VCaP (cell line): Measurements from ENCODE around the gene RPL3.
"Not testable (repeated sequence)": the region's sequence is repeated elsewhere in the genome, so short reads cannot be mapped to it uniquely, and the experiment has no call there.

Experiments used
- H3K27ac ChIP-seq: fragments of 450-650 bp; 2 replicates; pipeline ENCODE4 v1.5.1; 2017
- TF ChIP-seq, protein P1 (sequence below): fragments of 450-650 bp; conservative IDR thresholded peaks from 2 replicates; pipeline ENCODE4 v1.5.1; 2017; ENCODE audit warnings: mild to moderate bottlenecking, moderate library complexity

Gene RPL3

GRCh38 chr22:39356464-39356863 lies 37.0 kb upstream of the RPL3 start:
- TF ChIP-seq, protein P1, sequence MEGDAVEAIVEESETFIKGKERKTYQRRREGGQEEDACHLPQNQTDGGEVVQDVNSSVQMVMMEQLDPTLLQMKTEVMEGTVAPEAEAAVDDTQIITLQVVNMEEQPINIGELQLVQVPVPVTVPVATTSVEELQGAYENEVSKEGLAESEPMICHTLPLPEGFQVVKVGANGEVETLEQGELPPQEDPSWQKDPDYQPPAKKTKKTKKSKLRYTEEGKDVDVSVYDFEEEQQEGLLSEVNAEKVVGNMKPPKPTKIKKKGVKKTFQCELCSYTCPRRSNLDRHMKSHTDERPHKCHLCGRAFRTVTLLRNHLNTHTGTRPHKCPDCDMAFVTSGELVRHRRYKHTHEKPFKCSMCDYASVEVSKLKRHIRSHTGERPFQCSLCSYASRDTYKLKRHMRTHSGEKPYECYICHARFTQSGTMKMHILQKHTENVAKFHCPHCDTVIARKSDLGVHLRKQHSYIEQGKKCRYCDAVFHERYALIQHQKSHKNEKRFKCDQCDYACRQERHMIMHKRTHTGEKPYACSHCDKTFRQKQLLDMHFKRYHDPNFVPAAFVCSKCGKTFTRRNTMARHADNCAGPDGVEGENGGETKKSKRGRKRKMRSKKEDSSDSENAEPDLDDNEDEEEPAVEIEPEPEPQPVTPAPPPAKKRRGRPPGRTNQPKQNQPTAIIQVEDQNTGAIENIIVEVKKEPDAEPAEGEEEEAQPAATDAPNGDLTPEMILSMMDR, result no peak
- H3K27ac ChIP-seq, result no peak overlapping the region

DNA sequence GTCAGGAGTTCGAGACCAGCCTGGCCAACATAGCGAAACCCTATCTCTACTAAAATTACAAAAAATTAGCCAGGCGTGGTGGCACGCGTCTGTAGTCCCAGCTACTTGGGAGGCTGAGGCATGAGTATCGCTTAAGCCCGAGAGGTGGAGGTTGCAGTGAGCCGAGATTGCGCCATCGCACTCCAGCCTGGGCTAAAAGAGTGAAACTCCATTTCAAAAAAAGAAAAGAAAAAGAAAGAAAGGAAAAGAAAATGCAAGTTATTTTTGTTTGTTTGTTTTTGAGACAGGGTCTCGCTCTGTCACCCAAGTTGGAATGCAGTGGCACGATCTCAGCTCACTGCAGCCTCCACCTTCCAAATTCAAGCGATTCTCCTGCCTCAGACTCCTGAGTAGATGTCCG lies 36.4 kb upstream of the RPL3 start:
- H3K27ac ChIP-seq, result not testable (repeated sequence)

DNA sequence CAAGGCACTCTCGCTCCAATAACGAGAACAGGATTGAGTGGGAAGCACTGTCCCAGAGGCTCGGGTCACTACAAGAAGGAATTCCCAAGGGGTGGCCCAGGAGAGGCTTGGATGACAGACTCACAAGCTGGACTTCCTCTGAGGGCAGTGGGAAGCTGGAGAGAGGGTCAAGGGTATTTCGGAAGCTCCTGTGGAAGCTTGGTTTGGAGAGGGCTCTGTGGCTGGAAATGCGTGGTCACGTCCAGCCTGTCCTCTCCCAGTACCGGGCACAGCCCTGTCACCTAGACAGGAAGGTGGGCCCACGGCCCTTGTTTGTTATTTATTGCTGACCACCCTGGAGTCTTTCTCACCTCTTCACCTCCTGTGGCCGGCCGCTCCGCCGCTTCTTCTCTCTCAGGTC lies 35.7 kb upstream of the RPL3 start:
- no peak overlapping the region for H3K27ac ChIP-seq
- TF ChIP-seq, protein P1, result no peak

DNA sequence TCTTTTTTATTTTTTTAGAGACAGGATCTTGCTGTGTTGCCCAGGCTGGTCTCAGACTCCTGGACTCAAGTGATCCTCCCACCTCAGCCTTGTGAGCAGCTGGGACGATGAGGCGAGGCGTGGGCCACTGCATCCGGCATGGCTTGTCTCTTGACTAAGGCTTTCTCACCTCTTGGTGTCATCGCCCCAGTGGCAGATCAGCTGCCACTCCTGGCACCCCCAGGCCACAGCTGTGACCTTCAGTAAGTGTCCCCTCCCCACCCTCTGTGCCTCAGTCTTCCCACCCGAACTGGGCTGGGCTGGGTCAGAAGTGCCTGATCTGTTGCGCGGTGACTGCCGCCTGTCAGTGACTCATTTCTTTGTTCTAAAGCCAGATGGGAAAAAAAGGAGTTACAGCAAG lies 33.9 kb upstream of the RPL3 start:
- TF ChIP-seq, protein P1, result no peak
- H3K27ac ChIP-seq, result no peak overlapping the region

GRCh38 chr22:39352306-39352891 lies 33.0 kb upstream of the RPL3 start:
- H3K27ac ChIP-seq, result no peak overlapping the region
- TF ChIP-seq, protein P1, result no peak

DNA sequence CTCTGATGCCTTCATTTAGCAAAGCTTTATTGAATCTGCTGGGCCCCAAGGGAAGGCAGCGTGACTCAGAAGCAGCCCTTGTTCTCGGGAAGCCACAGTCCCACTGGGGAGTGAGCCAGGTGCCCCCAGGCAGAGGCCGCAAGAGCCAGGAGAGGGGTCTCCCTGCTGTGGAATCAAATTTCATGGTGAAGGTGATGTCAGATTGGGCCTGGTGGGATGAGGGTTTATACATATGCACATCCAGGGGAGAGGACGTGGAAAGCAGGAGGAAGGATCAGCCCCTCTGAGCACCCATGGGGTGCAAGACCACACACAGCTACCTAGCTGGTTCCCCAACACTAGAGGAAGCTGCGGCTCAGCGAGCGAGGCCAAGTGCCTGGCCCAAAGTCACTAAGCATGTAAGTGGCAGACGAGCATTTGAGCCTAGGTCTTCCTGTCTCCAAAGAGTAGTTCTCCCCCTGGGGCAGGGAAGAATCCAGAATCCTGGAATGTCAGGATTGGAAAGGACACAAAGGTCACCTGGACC lies 32.3 kb upstream of the RPL3 start:
- TF ChIP-seq, protein P1, result no peak
- no peak overlapping the region for H3K27ac ChIP-seq

DNA sequence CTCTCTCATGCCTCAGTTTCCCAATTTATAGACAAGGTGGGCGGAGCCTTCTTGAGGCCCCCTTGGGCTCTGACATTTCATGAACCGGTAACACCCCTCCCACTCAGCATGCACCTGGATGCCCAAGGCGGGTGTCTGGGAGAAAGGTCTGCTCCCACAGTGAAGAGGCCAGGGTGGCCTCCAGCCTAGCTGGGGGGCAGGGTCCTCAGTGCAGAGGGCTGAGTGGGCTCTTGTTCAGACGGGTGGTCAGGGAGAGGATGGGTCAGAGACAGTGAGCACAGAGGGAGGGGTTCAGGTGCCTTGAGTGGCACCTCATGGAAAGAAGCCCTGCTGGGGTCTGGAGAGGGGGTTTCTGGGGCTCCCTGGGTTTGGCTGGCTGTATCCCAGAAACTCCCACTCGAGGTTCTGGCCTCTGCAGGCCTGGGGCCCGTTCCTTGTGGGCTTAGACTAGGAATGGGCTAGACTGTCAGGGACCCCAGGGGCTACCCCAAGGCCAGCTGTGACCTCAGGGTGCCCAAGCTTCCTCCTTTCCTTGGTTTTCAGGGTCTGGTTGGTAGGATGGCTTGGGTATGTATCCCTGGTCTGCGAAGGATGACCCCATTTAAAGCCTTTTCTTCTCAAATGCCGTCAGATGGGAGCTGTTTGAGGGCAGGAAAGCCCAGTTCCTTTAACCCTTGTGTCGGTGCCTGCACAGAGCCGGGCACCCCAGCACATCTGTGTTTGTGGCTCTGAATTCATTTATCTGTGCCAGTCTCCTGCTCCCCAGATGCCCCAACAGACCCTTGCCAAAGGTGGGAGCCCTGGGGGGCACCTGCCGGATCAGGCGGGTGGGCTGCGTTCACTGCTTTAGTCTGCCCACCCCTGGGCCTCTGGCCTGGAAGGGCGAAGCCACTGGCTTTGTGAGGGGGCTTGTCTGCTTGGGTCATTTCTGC lies 31.6 kb upstream of the RPL3 start:
- TF ChIP-seq, protein P1, result no peak
- H3K27ac ChIP-seq, result no peak overlapping the region
